ENCODE results near the gene ROBO1.

GRCh38 chr3:79255292-79255691, 512.5 kb downstream of the ROBO1 start:
- no peak for TF ChIP-seq POLR2A (IDR thresholded peaks at IDR 0.05)
- no peak for TF ChIP-seq CTCF (IDR thresholded peaks at IDR 0.05)
